Measurements from ENCODE around the gene DCTN2. TPM values are rescaled to one million over a fixed set of nuclear protein-coding genes. Genes with fewer than 3 reads are reported as not detected.

Gene DCTN2
- total RNA-seq, 1 donor from 2014 or later, result 78.9 TPM

- Mint-ChIP-seq H3K27ac (no peak overlapping the region), H3K27me3 (no peaks in the 10 kb centered on the region), H3K4me3 (no peak overlapping the region), H3K36me3 (ENCODE audit: low read depth) (peaks cover 46% of the 10 kb centered on the region), H3K4me1 (peaks cover 2% of the 10 kb centered on the region), H3K9me3 (no peaks in the 10 kb centered on the region)
- DNase-seq, result no peak
- intact Hi-C loops (cut with micrococcal nuclease), result no loop called here
Measured at GRCh38 chr12:57535764-57536596, 11.0 kb downstream of the DCTN2 start.

GRCh38 chr12:57534991-57535543, 11.9 kb downstream of the DCTN2 start:
- H3K4me3 Mint-ChIP-seq, result no peak overlapping the region
- intact Hi-C loops (cut with micrococcal nuclease), result no loop called here
- no peaks in the 10 kb centered on the region for H3K9me3 Mint-ChIP-seq
- no peak overlapping the region for H3K27ac Mint-ChIP-seq
- peaks cover 2% of the 10 kb centered on the region for H3K4me1 Mint-ChIP-seq
- H3K36me3 Mint-ChIP-seq (ENCODE audit: low read depth), result peaks cover 48% of the 10 kb centered on the region
- H3K27me3 Mint-ChIP-seq, result no peaks in the 10 kb centered on the region
- no peak for DNase-seq

- peaks cover 2% of the 10 kb centered on the region for H3K4me1 Mint-ChIP-seq
- no peak overlapping the region for H3K4me3 Mint-ChIP-seq
- DNase-seq, result no peak
- peaks cover 53% of the 10 kb centered on the region for H3K36me3 Mint-ChIP-seq (ENCODE audit: low read depth)
- H3K27ac Mint-ChIP-seq, result no peak overlapping the region
- intact Hi-C loops (cut with micrococcal nuclease), result no loop called here
- no peaks in the 10 kb centered on the region for H3K9me3 Mint-ChIP-seq
- no peaks in the 10 kb centered on the region for H3K27me3 Mint-ChIP-seq
Measured at GRCh38 chr12:57534250-57534649, 12.7 kb downstream of the DCTN2 start.

- DNase-seq, result no peak
- no peak overlapping the region for H3K4me3 Mint-ChIP-seq
- H3K27me3 Mint-ChIP-seq, result no peaks in the 10 kb centered on the region
- H3K36me3 Mint-ChIP-seq (ENCODE audit: low read depth), result peaks cover 52% of the 10 kb centered on the region
- no peaks in the 10 kb centered on the region for H3K9me3 Mint-ChIP-seq
- H3K27ac Mint-ChIP-seq, result no peak overlapping the region
- no peaks in the 10 kb centered on the region for H3K4me1 Mint-ChIP-seq
- intact Hi-C loops (cut with micrococcal nuclease), result no loop called here
Measured at GRCh38 chr12:57533108-57533507, 13.9 kb downstream of the DCTN2 start.

- H3K27ac Mint-ChIP-seq, result no peak overlapping the region
- no peaks in the 10 kb centered on the region for H3K27me3 Mint-ChIP-seq
- no peaks in the 10 kb centered on the region for H3K9me3 Mint-ChIP-seq
- no peaks in the 10 kb centered on the region for H3K4me1 Mint-ChIP-seq
- H3K36me3 Mint-ChIP-seq (ENCODE audit: low read depth), result peaks cover 57% of the 10 kb centered on the region
- H3K4me3 Mint-ChIP-seq, result no peak overlapping the region
- intact Hi-C loops (cut with micrococcal nuclease), result no loop called here
- no peak for DNase-seq
Measured at GRCh38 chr12:57531836-57532235, 15.2 kb downstream of the DCTN2 start.

GRCh38 chr12:57530396-57531142, 16.4 kb downstream of the DCTN2 start:
- intact Hi-C loops (cut with micrococcal nuclease), result no loop called here
- DNase-seq, result no peak
- H3K4me3 Mint-ChIP-seq, result no peak overlapping the region
- no peak overlapping the region for H3K27ac Mint-ChIP-seq
- H3K36me3 Mint-ChIP-seq (ENCODE audit: low read depth), result peaks cover 61% of the 10 kb centered on the region
- peaks cover 2% of the 10 kb centered on the region for H3K4me1 Mint-ChIP-seq
- H3K27me3 Mint-ChIP-seq, result no peaks in the 10 kb centered on the region
- H3K9me3 Mint-ChIP-seq, result no peaks in the 10 kb centered on the region

- Mint-ChIP-seq H3K27ac (no peak overlapping the region), H3K4me1 (peaks cover 4% of the 10 kb centered on the region), H3K4me3 (no peak overlapping the region), H3K36me3 (ENCODE audit: low read depth) (peaks cover 58% of the 10 kb centered on the region), H3K9me3 (no peaks in the 10 kb centered on the region), H3K27me3 (no peaks in the 10 kb centered on the region)
- no peak for DNase-seq
- intact Hi-C loops (cut with micrococcal nuclease), result no loop called here
Measured at GRCh38 chr12:57529831-57530230, 17.2 kb downstream of the DCTN2 start.

GRCh38 chr12:57528831-57529555, 18.0 kb downstream of the DCTN2 start:
- Mint-ChIP-seq H3K4me3 (no peak overlapping the region), H3K27ac (no peak overlapping the region), H3K27me3 (no peaks in the 10 kb centered on the region), H3K4me1 (peaks cover 11% of the 10 kb centered on the region), H3K9me3 (no peaks in the 10 kb centered on the region), H3K36me3 (ENCODE audit: low read depth) (peaks cover 61% of the 10 kb centered on the region)
- no peak for DNase-seq
- intact Hi-C loops (cut with micrococcal nuclease), result no loop called here

- Mint-ChIP-seq H3K4me3 (no peak overlapping the region), H3K27me3 (no peaks in the 10 kb centered on the region), H3K27ac (no peak overlapping the region), H3K4me1 (peaks cover 19% of the 10 kb centered on the region), H3K9me3 (no peaks in the 10 kb centered on the region), H3K36me3 (ENCODE audit: low read depth) (peaks cover 59% of the 10 kb centered on the region)
- intact Hi-C loops (cut with micrococcal nuclease), result no loop called here
- no peak for DNase-seq
Measured at GRCh38 chr12:57528176-57528575, 18.8 kb downstream of the DCTN2 start.

- DNase-seq, result no peak
- Mint-ChIP-seq H3K27me3 (no peaks in the 10 kb centered on the region), H3K4me3 (no peak overlapping the region), H3K27ac (no peak overlapping the region), H3K4me1 (peaks cover 22% of the 10 kb centered on the region), H3K9me3 (no peaks in the 10 kb centered on the region), H3K36me3 (ENCODE audit: low read depth) (peaks cover 51% of the 10 kb centered on the region)
- intact Hi-C loops (cut with micrococcal nuclease), result no loop called here
Measured at GRCh38 chr12:57527184-57527583, 19.8 kb downstream of the DCTN2 start.

GRCh38 chr12:57526477-57527126, 20.4 kb downstream of the DCTN2 start:
- Mint-ChIP-seq H3K4me1 (peaks cover 28% of the 10 kb centered on the region), H3K36me3 (ENCODE audit: low read depth) (peaks cover 47% of the 10 kb centered on the region), H3K9me3 (no peaks in the 10 kb centered on the region), H3K27me3 (no peaks in the 10 kb centered on the region), H3K4me3 (no peak overlapping the region), H3K27ac (no peak overlapping the region)
- no peak for DNase-seq
- intact Hi-C loops (cut with micrococcal nuclease), result no loop called here

GRCh38 chr12:57525615-57526383, 21.2 kb downstream of the DCTN2 start:
- H3K36me3 Mint-ChIP-seq (ENCODE audit: low read depth), result peaks cover 44% of the 10 kb centered on the region
- H3K27me3 Mint-ChIP-seq, result no peaks in the 10 kb centered on the region
- H3K4me3 Mint-ChIP-seq, result no peak overlapping the region
- intact Hi-C loops (cut with micrococcal nuclease), result no loop called here
- H3K4me1 Mint-ChIP-seq, result peaks cover 35% of the 10 kb centered on the region
- no peaks in the 10 kb centered on the region for H3K9me3 Mint-ChIP-seq
- no peak for DNase-seq
- no peak overlapping the region for H3K27ac Mint-ChIP-seq
